IPS DF 6.9 (cell line): ENCODE results near the gene BAHCC1.

Source experiments
- DNase-seq: peaks from one replicate; pipeline ENCODE4 v3.0.0-alpha.2; 2013; ENCODE audit warnings: low read depth, low spot score
- H3K27ac ChIP-seq: one replicate; pipeline ENCODE4 v1.5.1; 2013; ENCODE audit warnings: low read length, control low read depth
- H3K27me3 ChIP-seq: 2 replicates; pipeline ENCODE4 v1.6.1; 2013; ENCODE audit warnings: mild to moderate bottlenecking, low read length; ENCODE audit not compliant: control insufficient read depth, insufficient read depth
- H3K36me3 ChIP-seq: 2 replicates; pipeline ENCODE4 v1.6.1; 2013; ENCODE audit warnings: low read length; ENCODE audit not compliant: control insufficient read depth, insufficient read depth
- H3K4me1 ChIP-seq: 2 replicates; pipeline ENCODE4 v1.6.1; 2013; ENCODE audit warnings: low read length; ENCODE audit not compliant: control insufficient read depth, insufficient read depth
- H3K4me3 ChIP-seq: 2 replicates; pipeline ENCODE4 v1.5.1; 2013; ENCODE audit warnings: mild to moderate bottlenecking, low read length
- H3K9me3 ChIP-seq: 2 replicates; pipeline ENCODE4 v1.6.1; 2013; ENCODE audit warnings: low read length, inconsistent platforms; ENCODE audit not compliant: control insufficient read depth, insufficient read depth
- WGBS: extraction: QIAGEN DNeasy Blood & Tissue Kit; methylation state at CpG from one replicate; pipeline ENCODE4 v1.1.7; 2013; ENCODE audit warnings: mixed read lengths, missing lambda C conversion rate; ENCODE audit not compliant: insufficient read length, insufficient coverage; 5-methylcytosine and 5-hydroxymethylcytosine counted together

The BAHCC1 gene

DNA sequence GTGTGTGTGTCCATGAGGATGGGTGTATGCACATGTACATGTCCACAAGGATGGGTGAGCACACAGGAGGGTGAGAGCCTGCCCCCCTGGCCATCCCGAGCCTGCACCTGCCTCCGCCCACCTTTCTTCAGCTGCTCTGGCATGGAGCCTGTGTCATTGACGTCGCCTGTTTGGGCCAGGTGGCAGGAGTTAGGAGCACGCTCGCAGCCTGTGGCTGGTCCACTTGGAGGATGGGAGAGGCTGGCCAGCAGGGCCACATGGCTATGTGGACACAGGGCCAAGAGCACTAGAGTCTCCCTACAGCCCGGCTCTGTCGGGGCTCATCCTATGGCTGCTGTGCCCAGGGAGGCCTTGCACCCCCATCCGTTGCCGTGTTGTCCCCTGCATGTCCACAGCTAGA lies 21.4 kb downstream of the BAHCC1 start:
- no peak for DNase-seq
- peaks cover 5% of the 10 kb centered on the region; the same call in 1 of the 2 replicates for H3K4me1 ChIP-seq

DNA sequence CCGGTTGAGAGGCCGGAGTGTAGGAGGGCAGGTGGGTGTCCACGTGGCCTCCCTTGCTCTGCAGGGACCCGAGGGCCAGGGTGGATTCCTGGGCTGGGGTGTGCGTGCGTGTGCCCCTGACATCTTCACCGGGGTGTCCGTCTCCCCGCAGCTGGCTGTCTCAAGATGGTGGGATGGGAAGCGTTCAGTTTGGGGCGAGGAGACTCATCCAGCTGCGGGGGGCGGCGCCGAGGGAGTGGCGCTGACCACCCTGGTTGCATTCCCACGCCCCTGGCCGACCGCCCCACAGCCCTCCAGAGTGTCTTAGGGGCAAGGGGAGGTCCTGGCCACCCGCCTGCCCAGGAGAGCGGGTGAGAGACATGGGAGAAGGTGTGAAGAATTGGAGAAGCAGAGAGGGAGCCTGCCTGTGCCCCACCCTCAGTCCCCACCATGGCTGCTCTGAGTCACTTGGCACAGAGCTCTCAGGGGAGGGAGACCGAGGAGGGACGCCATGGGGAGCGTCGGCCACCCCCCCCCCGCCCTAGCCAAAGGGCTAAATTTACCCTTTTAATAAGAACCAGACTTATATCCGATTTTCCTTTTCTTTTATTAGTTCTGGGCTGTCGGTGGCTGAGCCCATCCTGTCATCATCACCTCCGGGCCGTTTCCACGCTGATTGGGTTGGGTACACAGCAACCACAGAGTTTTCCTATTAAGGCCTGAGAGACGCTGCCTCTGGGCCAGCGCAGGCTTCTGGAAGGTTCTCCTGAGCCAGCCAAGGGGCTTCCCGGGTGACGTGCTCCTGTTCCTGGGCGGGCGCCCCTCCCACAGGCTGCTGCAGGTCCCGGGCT lies 22.0 kb downstream of the BAHCC1 start:
- no peak for DNase-seq
- Histone ChIP-seq H3K36me3 (no peaks in the 10 kb centered on the region), H3K4me3 (no peak overlapping the region), H3K4me1 (peaks cover 5% of the 10 kb centered on the region; the same call in 1 of the 2 replicates), H3K27ac (no peak overlapping the region), H3K27me3 (no peaks in the 10 kb centered on the region), H3K9me3 (no peaks in the 10 kb centered on the region)
- WGBS: no CpG with 5 or more reads among the region's 38 CpGs

More for the DNA sequence above, 21.4 kb downstream of the BAHCC1 start:
- Histone ChIP-seq H3K27ac (no peak overlapping the region), H3K9me3 (no peaks in the 10 kb centered on the region), H3K27me3 (no peaks in the 10 kb centered on the region), H3K36me3 (no peaks in the 10 kb centered on the region), H3K4me3 (no peak overlapping the region)
- no CpG with 5 or more reads among the region's 10 CpGs for WGBS

DNA sequence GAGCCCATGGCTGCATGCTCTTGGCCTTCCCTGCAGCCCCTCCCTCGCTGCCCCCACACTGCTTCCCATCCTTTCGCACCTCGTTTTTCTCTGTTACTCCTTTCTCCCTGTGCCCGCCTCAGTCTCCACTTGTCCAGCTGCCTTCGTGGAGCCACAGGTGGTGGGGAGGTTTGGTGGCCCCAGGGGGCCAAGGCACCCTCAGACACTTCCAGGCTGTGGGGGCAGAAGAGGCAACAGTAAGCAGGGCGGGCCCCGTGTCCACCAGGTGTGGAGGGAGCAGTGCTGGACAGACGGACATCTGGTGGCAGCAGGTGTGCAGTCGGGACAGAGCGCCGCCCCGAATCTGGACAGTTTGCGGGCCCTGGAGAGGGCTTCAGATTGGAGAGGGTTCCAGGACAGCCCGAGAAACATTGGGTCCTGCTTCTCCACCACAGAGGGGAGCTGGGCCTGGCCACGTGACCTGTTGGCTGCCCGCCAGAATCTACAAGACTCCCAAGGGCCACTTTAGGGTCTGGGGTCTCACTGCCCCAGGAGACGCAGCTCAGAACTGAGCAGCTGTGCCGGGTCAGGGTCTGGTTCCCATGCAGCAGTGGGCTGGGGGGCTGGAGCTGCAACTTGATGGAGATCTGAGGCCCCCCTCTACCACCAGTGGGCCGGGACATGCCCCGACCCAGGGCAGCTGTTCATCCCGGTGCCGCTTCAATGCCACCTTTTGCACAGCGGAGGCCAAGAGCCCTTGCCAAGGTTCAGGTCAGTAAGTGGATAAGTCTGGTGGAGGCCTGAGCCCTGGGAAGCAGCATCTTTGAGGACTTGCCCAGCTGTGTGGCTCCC lies 22.8 kb downstream of the BAHCC1 start:
- no peak overlapping the region for H3K4me3 ChIP-seq
- no peak overlapping the region for H3K27ac ChIP-seq
- H3K9me3 ChIP-seq: no peaks in the 10 kb centered on the region
- DNase-seq: no peak
- no CpG with 5 or more reads among the region's 23 CpGs for WGBS
- no peaks in the 10 kb centered on the region for H3K27me3 ChIP-seq
- no peaks in the 10 kb centered on the region for H3K36me3 ChIP-seq
- H3K4me1 ChIP-seq: peaks cover 8% of the 10 kb centered on the region

DNA sequence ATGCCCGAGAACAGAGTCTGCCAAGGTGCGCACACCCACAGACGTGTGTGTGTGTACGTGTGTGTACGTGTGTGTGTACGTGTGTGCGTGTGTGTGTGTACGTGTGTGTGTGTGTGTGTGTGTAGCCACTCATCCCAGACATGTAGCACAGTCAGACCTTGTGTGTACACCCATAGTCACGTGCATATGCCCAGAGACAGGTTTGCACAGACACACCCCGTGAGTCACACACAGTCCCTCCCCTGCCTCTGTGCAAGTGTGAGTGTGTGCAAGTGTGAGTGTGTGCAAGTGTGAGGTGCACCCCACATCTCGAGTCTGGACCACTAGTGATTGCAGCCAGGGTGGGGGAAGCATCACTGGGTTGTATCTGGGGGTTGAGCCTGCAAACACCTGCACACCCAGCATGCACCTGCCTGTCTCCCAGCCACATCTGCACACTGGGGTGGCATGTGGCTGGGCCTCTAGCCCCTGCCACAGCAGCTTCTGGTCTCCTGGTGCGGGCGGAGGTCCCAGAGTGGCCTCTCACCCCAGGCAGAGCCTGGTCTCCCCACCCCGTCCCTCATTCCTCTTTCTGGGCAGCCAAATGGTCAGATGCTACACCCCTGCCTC lies 23.6 kb downstream of the BAHCC1 start:
- no peak overlapping the region for H3K27ac ChIP-seq
- no peak overlapping the region for H3K4me3 ChIP-seq
- DNase-seq: no peak
- WGBS: no CpG with 5 or more reads among the region's 14 CpGs
- H3K9me3 ChIP-seq: no peaks in the 10 kb centered on the region
- no peaks in the 10 kb centered on the region for H3K36me3 ChIP-seq
- H3K4me1 ChIP-seq: peaks cover 12% of the 10 kb centered on the region
- H3K27me3 ChIP-seq: no peaks in the 10 kb centered on the region

DNA sequence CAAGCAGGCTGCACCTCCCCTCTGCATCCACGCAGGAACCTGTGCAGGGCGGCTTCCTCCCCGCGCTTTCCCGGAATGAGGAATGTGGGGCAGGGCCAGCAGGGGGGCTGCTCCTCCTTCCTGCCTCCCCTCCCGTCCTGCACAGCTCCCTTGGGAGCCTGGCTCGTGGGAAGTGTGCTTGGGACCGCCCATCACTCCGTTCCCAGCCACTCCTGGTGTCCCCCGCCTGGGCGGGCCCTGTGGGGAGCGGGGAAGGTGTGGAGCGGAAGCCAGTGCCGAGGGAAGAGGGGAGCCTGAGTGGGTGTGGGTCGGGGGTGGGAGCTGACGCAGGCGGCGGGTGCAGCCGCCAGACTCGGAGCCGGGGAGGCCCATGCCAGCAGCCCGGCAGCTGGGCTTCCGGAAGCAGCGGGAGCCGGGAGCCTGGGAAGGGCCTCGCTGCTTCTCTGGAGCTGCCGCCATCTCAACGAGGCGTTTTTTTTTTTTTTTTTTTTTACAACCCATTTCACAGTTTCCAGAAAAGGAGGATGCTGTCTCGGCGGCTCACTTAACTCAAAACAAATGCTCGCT lies 24.1 kb downstream of the BAHCC1 start:
- Histone ChIP-seq H3K4me3 (peak overlapping the region; percentile 12; the same call in 1 of the 2 replicates), H3K27me3 (no peaks in the 10 kb centered on the region), H3K9me3 (no peaks in the 10 kb centered on the region), H3K4me1 (peaks cover 12% of the 10 kb centered on the region), H3K36me3 (no peaks in the 10 kb centered on the region), H3K27ac (no peak overlapping the region)
- WGBS: no CpG with 5 or more reads among the region's 32 CpGs
- DNase-seq: no peak

DNA sequence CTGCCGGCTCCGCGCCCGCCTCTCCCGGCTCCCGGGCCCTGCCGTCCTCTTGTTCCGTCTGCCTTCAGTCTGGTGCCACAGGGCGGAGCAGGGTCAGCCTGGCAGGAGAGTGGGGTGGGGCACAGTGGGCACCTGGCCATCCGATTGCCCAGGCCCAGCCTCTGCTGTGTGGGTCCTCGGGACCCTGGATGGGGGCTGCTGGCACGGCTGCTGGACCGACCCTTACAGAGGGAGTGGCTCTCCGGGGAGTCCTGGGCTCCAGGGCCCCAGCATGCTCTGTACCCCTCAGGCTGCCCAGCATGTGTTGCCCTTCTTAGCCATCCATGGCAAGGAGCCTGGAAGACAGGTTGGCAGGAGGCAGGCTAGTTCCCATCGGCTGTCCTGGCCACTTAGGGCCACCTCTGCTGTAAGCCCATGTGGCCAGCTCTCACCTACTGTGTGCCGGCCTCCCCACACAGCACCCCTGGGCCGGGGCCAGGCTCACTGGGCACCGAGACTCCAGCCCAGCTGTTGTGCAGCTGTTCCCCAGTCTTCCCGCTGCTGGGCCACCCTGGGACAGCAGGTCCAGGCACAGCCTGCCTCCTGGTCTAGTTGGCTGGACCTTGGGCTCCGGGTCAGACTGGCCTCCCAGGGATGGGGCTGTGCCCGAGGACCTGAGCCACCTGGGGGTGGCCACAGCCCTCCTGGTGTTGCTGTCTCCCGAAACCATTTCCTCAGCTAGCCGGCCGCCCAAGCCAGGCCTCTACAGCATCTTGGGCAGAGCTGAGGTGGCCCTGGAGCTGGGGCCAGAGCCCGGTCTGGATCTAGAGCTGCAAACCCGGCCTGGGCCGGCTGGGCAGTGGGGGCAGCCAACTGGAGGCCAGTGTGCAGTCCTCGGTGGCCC lies 24.9 kb downstream of the BAHCC1 start:
- H3K9me3 ChIP-seq: no peaks in the 10 kb centered on the region
- no peaks in the 10 kb centered on the region for H3K27me3 ChIP-seq
- no CpG with 5 or more reads among the region's 28 CpGs for WGBS
- H3K4me3 ChIP-seq: no peak overlapping the region
- no peak overlapping the region for H3K27ac ChIP-seq
- no peaks in the 10 kb centered on the region for H3K36me3 ChIP-seq
- peaks cover 12% of the 10 kb centered on the region for H3K4me1 ChIP-seq
- DNase-seq: no peak

GRCh38 chr17:81420769-81421462 lies 25.7 kb downstream of the BAHCC1 start:
- no peak for DNase-seq
- H3K27ac ChIP-seq: no peak overlapping the region
- no peaks in the 10 kb centered on the region for H3K9me3 ChIP-seq
- peaks cover 12% of the 10 kb centered on the region for H3K4me1 ChIP-seq
- H3K27me3 ChIP-seq: no peaks in the 10 kb centered on the region
- H3K36me3 ChIP-seq: no peaks in the 10 kb centered on the region
- H3K4me3 ChIP-seq: no peak overlapping the region
- WGBS: no CpG with 5 or more reads among the region's 24 CpGs

DNA sequence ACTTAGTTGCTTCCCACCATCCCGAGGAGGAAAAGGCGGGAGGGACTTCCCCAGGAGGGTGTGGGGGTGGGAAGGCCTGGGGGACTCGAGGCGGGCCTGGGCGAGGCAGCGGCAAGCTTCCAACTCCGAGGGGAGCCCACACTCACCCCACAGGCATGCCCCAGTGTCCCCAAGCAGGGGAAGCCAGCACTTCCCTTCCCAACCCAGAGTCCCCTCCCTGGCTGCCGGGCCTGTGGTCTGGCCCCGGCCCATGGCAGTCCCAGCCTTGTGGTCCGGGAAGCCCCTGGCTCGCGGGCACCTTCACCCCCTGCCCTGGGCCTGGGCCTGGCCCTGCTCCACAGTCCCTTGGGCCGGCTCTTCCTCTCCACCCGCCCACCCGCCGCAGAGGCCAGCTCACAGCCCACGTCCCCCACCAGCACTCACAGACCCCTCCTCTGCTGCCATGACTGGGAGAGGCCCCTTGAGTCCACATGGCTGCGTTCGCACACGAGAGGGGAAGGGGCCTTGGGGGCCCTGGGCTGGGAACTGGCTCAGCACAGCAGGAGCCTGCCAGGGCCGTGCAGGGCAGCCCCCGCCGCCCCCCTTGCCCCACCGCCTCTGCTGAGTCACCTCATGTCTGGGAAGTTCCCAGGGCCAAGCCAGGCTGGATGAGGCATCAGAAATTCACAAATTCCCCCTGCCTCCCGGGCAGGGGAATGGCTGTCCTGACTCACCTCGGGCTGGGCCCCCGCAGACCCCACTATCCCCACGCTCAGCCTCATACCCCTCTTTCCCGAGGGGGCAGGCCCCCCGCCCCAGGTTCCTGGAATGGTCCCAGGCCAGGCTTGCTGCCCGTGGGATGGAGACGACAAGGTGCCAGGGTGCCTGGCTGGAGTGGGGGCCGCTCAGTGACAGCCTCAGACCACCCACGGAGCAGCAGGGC lies 27.8 kb downstream of the BAHCC1 start:
- H3K9me3 ChIP-seq: no peaks in the 10 kb centered on the region
- no peaks in the 10 kb centered on the region for H3K27me3 ChIP-seq
- WGBS: no CpG with 5 or more reads among the region's 34 CpGs
- no peaks in the 10 kb centered on the region; the same call in 1 of the 2 replicates for H3K36me3 ChIP-seq
- H3K27ac ChIP-seq: no peak overlapping the region
- H3K4me1 ChIP-seq: peaks cover 12% of the 10 kb centered on the region
- H3K4me3 ChIP-seq: no peak overlapping the region
- no peak for DNase-seq
